OCI-LY1 (cell line): ENCODE results near the gene MICOS13.

Experiments
- H2AFZ ChIP-seq: fragments of 200-600 bp; sonication (generic), shearing (Covaris generic); 2 replicates; pipeline ENCODE4 v1.6.0; 2014; ENCODE audit warnings: antibody characterized with exemption, mild to moderate bottlenecking, low read length
- H3F3A ChIP-seq: fragments of 200-600 bp; sonication (generic), shearing (Covaris generic); 2 replicates; pipeline ENCODE4 v1.6.0; 2014; ENCODE audit warnings: mild to moderate bottlenecking, antibody characterized with exemption, low read length, moderate library complexity; ENCODE audit not compliant: insufficient read depth
- H3K27ac ChIP-seq: fragments of 200-600 bp; sonication (generic); 2 replicates; pipeline ENCODE4 v1.5.1; 2014; ENCODE audit warnings: low read length, mixed run types, mild to moderate bottlenecking, low read depth; ENCODE audit not compliant: poor library complexity, severe bottlenecking
- H3K27me3 ChIP-seq: fragments of 200-600 bp; sonication (generic); 2 replicates; pipeline ENCODE4 v1.6.0; 2014; ENCODE audit warnings: antibody characterized with exemption, mild to moderate bottlenecking, low read length, moderate library complexity; ENCODE audit not compliant: insufficient read depth
- H3K36me3 ChIP-seq: fragments of 200-600 bp; sonication (generic); 2 replicates; pipeline ENCODE4 v1.6.1; 2014; ENCODE audit warnings: mild to moderate bottlenecking, antibody characterized with exemption, low read length, moderate library complexity, mixed read lengths; ENCODE audit not compliant: insufficient read depth
- H3K4me1 ChIP-seq: fragments of 200-600 bp; sonication (generic); 2 replicates; pipeline ENCODE4 v1.5.1; 2014; ENCODE audit warnings: mild to moderate bottlenecking, low read length, moderate library complexity; ENCODE audit not compliant: insufficient read depth, severe bottlenecking
- H3K4me2 ChIP-seq: fragments of 200-600 bp; sonication (generic), shearing (Covaris generic); 2 replicates; pipeline ENCODE4 v1.6.1; 2014; ENCODE audit warnings: low read length
- H3K4me3 ChIP-seq: fragments of 200-600 bp; sonication (generic); 2 replicates; pipeline ENCODE4 v1.5.1; 2014; ENCODE audit warnings: low read length, low read depth, mild to moderate bottlenecking, mixed read lengths; ENCODE audit not compliant: poor library complexity, severe bottlenecking
- H3K79me2 ChIP-seq: fragments of 200-600 bp; shearing (Covaris generic); 2 replicates; pipeline ENCODE4 v1.6.1; 2016; ENCODE audit warnings: mixed run types, low read length, mixed read lengths; ENCODE audit not compliant: insufficient read depth
- H3K9ac ChIP-seq: fragments of 200-600 bp; sonication (generic), shearing (Covaris generic); 2 replicates; pipeline ENCODE4 v1.6.1; 2014; ENCODE audit warnings: mild to moderate bottlenecking, low read length, mixed read lengths
- H3K9me2 ChIP-seq: fragments of 200-600 bp; sonication (generic), shearing (Covaris generic); 2 replicates; pipeline ENCODE4 v1.6.1; 2014; ENCODE audit warnings: low read depth, mild to moderate bottlenecking, low read length, mixed read lengths
- H3K9me3 ChIP-seq: fragments of 200-600 bp; shearing (Covaris generic); 2 replicates; pipeline ENCODE4 v1.6.1; 2014; ENCODE audit warnings: low read length, mixed read lengths
- H4K20me1 ChIP-seq: fragments of 200-600 bp; sonication (generic), shearing (Covaris generic); 2 replicates; pipeline ENCODE4 v1.6.0; 2016; ENCODE audit warnings: mild to moderate bottlenecking, low read length; ENCODE audit not compliant: insufficient read depth
- EZH2 ChIP-seq: fragments of 200-600 bp; sonication (generic), shearing (Covaris generic); IDR thresholded peaks from 2 replicates; pipeline ENCODE4 v1.8.0; 2017; ENCODE audit warnings: borderline replicate concordance, mixed run types, mild to moderate bottlenecking, antibody characterized with exemption, low read length, moderate library complexity, mixed read lengths
- TF ChIP-seq, protein P1 (sequence below): fragments of 200-600 bp; sonication (generic), shearing (Covaris generic); IDR thresholded peaks from 2 replicates; pipeline ENCODE4 v1.5.1; 2017; ENCODE audit warnings: mild to moderate bottlenecking, antibody characterized with exemption, low read length, moderate library complexity, mixed read lengths

MICOS13 gene

DNA sequence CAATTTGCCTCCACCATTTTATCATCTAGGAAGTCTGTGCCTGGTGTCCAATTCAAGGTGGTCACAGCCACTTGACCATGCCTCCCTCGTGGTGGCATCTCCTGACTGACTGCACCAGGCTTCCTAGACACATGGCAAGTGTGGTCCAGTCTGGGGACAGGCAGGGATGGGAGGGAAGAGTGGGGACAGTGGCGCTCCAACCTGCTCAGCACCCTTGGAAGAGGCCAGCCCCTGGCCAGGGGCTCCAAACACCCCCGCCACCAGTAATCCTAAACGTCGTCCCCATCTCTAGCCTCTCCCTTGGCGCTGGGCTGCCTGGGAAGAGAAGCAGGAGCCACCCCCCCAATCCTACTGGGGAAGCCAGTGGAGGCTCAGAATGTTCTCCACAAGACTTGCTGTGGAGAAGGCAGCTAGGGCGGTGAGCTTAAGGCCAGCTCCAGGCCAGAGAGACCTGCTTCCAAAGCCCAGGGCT, 12.4 kb upstream of the MICOS13 start:
- Histone ChIP-seq H3K4me3 (peak overlapping the region; percentile 99), H4K20me1 (no peaks in the 10 kb centered on the region), H3K9me3 (no peaks in the 10 kb centered on the region), H3K9ac (peak overlapping the region; percentile 12; the same call in 1 of the 2 replicates), H3K27ac (no peak overlapping the region), H3F3A (no peaks in the 10 kb centered on the region), H3K9me2 (no peaks in the 10 kb centered on the region), H2AFZ (no peak overlapping the region), H3K27me3 (no peaks in the 10 kb centered on the region), H3K79me2 (peaks cover 32% of the 10 kb centered on the region), H3K4me2 (peak overlapping the region; percentile 68), H3K4me1 (peaks cover 38% of the 10 kb centered on the region), H3K36me3 (peaks cover 74% of the 10 kb centered on the region)
- TF ChIP-seq, protein P1, sequence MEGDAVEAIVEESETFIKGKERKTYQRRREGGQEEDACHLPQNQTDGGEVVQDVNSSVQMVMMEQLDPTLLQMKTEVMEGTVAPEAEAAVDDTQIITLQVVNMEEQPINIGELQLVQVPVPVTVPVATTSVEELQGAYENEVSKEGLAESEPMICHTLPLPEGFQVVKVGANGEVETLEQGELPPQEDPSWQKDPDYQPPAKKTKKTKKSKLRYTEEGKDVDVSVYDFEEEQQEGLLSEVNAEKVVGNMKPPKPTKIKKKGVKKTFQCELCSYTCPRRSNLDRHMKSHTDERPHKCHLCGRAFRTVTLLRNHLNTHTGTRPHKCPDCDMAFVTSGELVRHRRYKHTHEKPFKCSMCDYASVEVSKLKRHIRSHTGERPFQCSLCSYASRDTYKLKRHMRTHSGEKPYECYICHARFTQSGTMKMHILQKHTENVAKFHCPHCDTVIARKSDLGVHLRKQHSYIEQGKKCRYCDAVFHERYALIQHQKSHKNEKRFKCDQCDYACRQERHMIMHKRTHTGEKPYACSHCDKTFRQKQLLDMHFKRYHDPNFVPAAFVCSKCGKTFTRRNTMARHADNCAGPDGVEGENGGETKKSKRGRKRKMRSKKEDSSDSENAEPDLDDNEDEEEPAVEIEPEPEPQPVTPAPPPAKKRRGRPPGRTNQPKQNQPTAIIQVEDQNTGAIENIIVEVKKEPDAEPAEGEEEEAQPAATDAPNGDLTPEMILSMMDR: no peak
- no peak for TF ChIP-seq EZH2

GRCh38 chr19:5691822-5692722, 11.8 kb upstream of the MICOS13 start:
- no peak for TF ChIP-seq EZH2
- TF ChIP-seq, protein P1: no peak
- Histone ChIP-seq H3K9ac (peak overlapping the region; percentile 99), H3K27me3 (no peaks in the 10 kb centered on the region), H3F3A (no peaks in the 10 kb centered on the region), H2AFZ (no peak overlapping the region), H4K20me1 (no peaks in the 10 kb centered on the region), H3K36me3 (peaks cover 68% of the 10 kb centered on the region), H3K9me3 (no peaks in the 10 kb centered on the region), H3K4me3 (peak overlapping the region; percentile 99), H3K79me2 (peaks cover 32% of the 10 kb centered on the region), H3K4me2 (peak overlapping the region; percentile 68), H3K9me2 (no peaks in the 10 kb centered on the region), H3K4me1 (peaks cover 38% of the 10 kb centered on the region), H3K27ac (no peak overlapping the region)

- H3K9me3 ChIP-seq: no peaks in the 10 kb centered on the region
- peak overlapping the region; percentile 99 for H3K9ac ChIP-seq
- no peaks in the 10 kb centered on the region for H3K27me3 ChIP-seq
- H3K9me2 ChIP-seq: no peaks in the 10 kb centered on the region
- peaks cover 32% of the 10 kb centered on the region for H3K79me2 ChIP-seq
- peak overlapping the region; percentile 68 for H3K4me2 ChIP-seq
- no peak overlapping the region for H2AFZ ChIP-seq
- H4K20me1 ChIP-seq: no peaks in the 10 kb centered on the region
- peaks cover 59% of the 10 kb centered on the region for H3K36me3 ChIP-seq
- no peaks in the 10 kb centered on the region for H3F3A ChIP-seq
- TF ChIP-seq EZH2: no peak
- TF ChIP-seq, protein P1: no peak
- H3K4me3 ChIP-seq: peak overlapping the region; percentile 99
- peak overlapping the region; percentile 82 for H3K27ac ChIP-seq
- peaks cover 42% of the 10 kb centered on the region for H3K4me1 ChIP-seq
These were observed 10.9 kb upstream of the MICOS13 start for GRCh38 chr19:5690955-5691821.
